ENCODE data around the gene NCAPD3. TPM values are rescaled to one million over a fixed set of nuclear protein-coding genes. Genes with fewer than 3 reads are reported as not detected.

The NCAPD3 gene
- total and polyA plus RNA-seq, 9 of the 15 experiments (the other 6 are each of a cell fraction or from before 2014, with no cell fraction given), result 23.6 to 80.6 (median 58.6) TPM

DNA sequence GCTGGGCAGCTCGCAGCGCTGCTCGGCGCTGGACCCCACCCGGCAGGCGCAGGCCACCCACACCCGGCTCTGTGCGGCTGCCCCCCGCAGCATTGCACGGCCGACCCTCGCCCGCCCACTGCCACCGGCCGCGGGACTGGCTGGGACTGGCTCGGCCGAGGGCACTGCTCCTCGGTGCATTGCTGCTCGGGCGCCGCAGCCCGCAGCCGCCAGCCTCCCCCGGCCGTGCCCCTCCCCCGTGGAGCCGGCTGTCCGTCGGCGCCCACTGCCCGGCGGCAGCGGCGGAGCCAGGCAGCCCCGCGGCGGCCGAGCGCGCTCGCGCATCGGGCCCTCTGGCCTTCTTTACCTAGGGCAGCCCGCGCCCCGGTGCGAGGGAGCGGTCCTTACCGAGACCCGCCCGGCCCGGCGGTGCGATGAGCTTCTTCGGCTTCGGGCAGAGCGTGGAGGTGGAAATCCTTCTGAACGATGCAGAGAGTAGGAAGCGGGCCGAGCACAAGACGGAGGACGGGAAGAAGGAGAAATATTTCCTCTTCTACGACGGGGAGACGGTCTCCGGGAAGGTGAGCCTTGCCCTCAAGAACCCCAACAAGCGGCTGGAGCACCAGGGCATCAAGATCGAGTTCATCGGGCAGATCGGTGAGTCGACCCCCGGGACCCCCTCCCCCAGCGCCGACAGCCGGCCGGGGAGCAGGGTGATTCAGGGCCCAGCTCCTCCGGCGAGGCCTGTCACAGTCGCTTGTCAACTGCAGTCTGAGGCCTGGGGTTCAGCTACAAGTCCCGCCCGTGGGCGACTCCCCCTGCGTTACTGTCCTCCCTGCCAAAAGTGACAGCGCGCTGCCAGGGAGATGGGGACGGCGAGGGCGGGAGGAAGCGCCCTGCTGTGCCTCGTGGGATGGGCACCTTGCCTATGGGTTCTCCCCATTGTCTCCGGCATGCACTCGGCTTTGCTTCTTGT lies 1.2 kb upstream of the NCAPD3 start (continued):
- TF ChIP-seq, protein P1, sequence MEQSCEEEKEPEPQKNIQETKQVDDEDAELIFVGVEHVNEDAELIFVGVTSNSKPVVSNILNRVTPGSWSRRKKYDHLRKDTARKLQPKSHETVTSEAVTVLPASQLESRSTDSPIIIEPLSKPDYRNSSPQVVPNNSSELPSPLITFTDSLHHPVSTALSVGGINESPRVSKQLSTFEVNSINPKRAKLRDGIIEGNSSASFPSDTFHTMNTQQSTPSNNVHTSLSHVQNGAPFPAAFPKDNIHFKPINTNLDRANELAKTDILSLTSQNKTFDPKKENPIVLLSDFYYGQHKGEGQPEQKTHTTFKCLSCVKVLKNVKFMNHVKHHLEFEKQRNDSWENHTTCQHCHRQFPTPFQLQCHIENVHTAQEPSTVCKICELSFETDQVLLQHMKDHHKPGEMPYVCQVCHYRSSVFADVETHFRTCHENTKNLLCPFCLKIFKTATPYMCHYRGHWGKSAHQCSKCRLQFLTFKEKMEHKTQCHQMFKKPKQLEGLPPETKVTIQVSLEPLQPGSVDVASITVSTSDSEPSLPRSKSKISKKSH (CRISPR knock-in tag; IDR thresholded peaks at IDR 0.05), result no peak
- TF ChIP-seq BMI1 (IDR thresholded peaks at IDR 0.05; ENCODE audit: low read length) (no peak), GTF2F1 (IDR thresholded peaks at IDR 0.05; ENCODE audit: low read depth, low read length) (0 out of 2 replicates have a peak, but pooled peaks have one; percentile 6), ARNT (IDR thresholded peaks at IDR 0.05) (no peak), ZNF41 (CRISPR knock-in tag; conservative IDR thresholded peaks at IDR 0.05) (no peak), CBX8 (IDR thresholded peaks at IDR 0.05; ENCODE audit: borderline replicate concordance, extremely low read depth, low read depth, low read length, poor library complexity, severe bottlenecking) (no peak), ARID2 (IDR thresholded peaks at IDR 0.05) (no peak), MYNN (IDR thresholded peaks at IDR 0.05) (no peak), MYNN (CRISPR knock-in tag; IDR thresholded peaks at IDR 0.05) (no peak), KLF16 (IDR thresholded peaks at IDR 0.05) (no peak), GATAD2B (IDR thresholded peaks at IDR 0.05; ENCODE audit: borderline replicate concordance) (peak; percentile 85; the same call in 1 of the 2 replicates), SREBF1 (IDR thresholded peaks at IDR 0.05; ENCODE audit: borderline replicate concordance, low read depth, low read length) (no peak)
- TF ChIP-seq, protein P2, sequence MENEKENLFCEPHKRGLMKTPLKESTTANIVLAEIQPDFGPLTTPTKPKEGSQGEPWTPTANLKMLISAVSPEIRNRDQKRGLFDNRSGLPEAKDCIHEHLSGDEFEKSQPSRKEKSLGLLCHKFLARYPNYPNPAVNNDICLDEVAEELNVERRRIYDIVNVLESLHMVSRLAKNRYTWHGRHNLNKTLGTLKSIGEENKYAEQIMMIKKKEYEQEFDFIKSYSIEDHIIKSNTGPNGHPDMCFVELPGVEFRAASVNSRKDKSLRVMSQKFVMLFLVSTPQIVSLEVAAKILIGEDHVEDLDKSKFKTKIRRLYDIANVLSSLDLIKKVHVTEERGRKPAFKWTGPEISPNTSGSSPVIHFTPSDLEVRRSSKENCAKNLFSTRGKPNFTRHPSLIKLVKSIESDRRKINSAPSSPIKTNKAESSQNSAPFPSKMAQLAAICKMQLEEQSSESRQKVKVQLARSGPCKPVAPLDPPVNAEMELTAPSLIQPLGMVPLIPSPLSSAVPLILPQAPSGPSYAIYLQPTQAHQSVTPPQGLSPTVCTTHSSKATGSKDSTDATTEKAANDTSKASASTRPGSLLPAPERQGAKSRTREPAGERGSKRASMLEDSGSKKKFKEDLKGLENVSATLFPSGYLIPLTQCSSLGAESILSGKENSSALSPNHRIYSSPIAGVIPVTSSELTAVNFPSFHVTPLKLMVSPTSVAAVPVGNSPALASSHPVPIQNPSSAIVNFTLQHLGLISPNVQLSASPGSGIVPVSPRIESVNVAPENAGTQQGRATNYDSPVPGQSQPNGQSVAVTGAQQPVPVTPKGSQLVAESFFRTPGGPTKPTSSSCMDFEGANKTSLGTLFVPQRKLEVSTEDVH (IDR thresholded peaks at IDR 0.05; ENCODE audit: low read depth, partially characterized antibody), result no peak
- TF ChIP-seq, protein P3, sequence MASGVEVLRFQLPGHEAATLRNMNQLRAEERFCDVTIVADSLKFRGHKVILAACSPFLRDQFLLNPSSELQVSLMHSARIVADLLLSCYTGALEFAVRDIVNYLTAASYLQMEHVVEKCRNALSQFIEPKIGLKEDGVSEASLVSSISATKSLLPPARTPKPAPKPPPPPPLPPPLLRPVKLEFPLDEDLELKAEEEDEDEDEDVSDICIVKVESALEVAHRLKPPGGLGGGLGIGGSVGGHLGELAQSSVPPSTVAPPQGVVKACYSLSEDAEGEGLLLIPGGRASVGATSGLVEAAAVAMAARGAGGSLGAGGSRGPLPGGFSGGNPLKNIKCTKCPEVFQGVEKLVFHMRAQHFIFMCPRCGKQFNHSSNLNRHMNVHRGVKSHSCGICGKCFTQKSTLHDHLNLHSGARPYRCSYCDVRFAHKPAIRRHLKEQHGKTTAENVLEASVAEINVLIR (CRISPR knock-in tag; IDR thresholded peaks at IDR 0.05), result no peak
- TF ChIP-seq, protein P4, sequence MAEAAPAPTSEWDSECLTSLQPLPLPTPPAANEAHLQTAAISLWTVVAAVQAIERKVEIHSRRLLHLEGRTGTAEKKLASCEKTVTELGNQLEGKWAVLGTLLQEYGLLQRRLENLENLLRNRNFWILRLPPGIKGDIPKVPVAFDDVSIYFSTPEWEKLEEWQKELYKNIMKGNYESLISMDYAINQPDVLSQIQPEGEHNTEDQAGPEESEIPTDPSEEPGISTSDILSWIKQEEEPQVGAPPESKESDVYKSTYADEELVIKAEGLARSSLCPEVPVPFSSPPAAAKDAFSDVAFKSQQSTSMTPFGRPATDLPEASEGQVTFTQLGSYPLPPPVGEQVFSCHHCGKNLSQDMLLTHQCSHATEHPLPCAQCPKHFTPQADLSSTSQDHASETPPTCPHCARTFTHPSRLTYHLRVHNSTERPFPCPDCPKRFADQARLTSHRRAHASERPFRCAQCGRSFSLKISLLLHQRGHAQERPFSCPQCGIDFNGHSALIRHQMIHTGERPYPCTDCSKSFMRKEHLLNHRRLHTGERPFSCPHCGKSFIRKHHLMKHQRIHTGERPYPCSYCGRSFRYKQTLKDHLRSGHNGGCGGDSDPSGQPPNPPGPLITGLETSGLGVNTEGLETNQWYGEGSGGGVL (CRISPR knock-in tag; IDR thresholded peaks at IDR 0.05), result no peak
- TF ChIP-seq, protein P5, sequence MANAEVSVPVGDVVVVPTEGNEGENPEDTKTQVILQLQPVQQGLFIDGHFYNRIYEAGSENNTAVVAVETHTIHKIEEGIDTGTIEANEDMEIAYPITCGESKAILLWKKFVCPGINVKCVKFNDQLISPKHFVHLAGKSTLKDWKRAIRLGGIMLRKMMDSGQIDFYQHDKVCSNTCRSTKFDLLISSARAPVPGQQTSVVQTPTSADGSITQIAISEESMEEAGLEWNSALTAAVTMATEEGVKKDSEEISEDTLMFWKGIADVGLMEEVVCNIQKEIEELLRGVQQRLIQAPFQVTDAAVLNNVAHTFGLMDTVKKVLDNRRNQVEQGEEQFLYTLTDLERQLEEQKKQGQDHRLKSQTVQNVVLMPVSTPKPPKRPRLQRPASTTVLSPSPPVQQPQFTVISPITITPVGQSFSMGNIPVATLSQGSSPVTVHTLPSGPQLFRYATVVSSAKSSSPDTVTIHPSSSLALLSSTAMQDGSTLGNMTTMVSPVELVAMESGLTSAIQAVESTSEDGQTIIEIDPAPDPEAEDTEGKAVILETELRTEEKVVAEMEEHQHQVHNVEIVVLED (CRISPR knock-in tag; IDR thresholded peaks at IDR 0.05), result 0 out of 2 replicates have a peak, but pooled peaks have one; percentile 2
